MCF 10A (cell line): ENCODE measurements around the gene ASTN1. TPM values are rescaled to one million over a fixed set of nuclear protein-coding genes. Genes with fewer than 3 reads are reported as not detected.

Source experiments
- BruUV-seq: library from RNA; stranded (reverse); fragments of 400-500 nt; replicated peaks from 2 replicates; lab custom pipeline; 2021; lab: Mats Ljungman, UMichigan
- CTCF ChIA-PET: fragments of 300-600 bp; sonication (Branson Sonifier 250); formaldehyde crosslinking; extraction: SDS; loops from one replicate; lab custom pipeline; 2021; ENCODE audit warnings: antibody characterized with exemption, inconsistent platforms; lab: Yijun Ruan, JAX
- POLR2A ChIA-PET: fragments of 300-600, 350-650 bp; sonication (Branson Sonifier 250); formaldehyde crosslinking; extraction: SDS; loops from one replicate; lab custom pipeline; 2020; ENCODE audit warnings: antibody characterized with exemption, inconsistent platforms; lab: Yijun Ruan, JAX
- DNase-seq: peaks from one replicate; pipeline ENCODE4 v3.0.0-alpha.2; 2018; ENCODE audit not compliant: unreplicated experiment
- H3K27ac Mint-ChIP-seq: one replicate; pipeline ENCODE4 v1.8.0; 2022; ENCODE audit warnings: mild to moderate bottlenecking, low read depth, mixed read lengths; ENCODE audit not compliant: unreplicated experiment
- H3K27me3 Mint-ChIP-seq: one replicate; pipeline ENCODE4 v1.8.0; 2022; ENCODE audit warnings: mixed read lengths; ENCODE audit not compliant: insufficient read depth, unreplicated experiment
- H3K36me3 Mint-ChIP-seq: one replicate; pipeline ENCODE4 v1.8.0; 2022; ENCODE audit warnings: mild to moderate bottlenecking, moderate library complexity, mixed read lengths; ENCODE audit not compliant: insufficient read depth, unreplicated experiment
- H3K4me1 Mint-ChIP-seq: one replicate; pipeline ENCODE4 v1.8.0; 2022; ENCODE audit warnings: mixed read lengths; ENCODE audit not compliant: insufficient read depth, unreplicated experiment
- H3K4me3 Mint-ChIP-seq: one replicate; pipeline ENCODE4 v1.8.0; 2022; ENCODE audit warnings: mild to moderate bottlenecking, moderate library complexity, mixed read lengths; ENCODE audit not compliant: unreplicated experiment
- H3K9me3 Mint-ChIP-seq: one replicate; pipeline ENCODE4 v1.8.0; 2022; ENCODE audit warnings: mixed read lengths; ENCODE audit not compliant: unreplicated experiment
- intact Hi-C: fragments of 100-400 bp; cut with micrococcal nuclease; formaldehyde crosslinking; loops from 2 replicates; pipeline ENCODE4 v1.14.1; 2022
- total RNA-seq: library from RNA; stranded (reverse); gene quantifications from 2 replicates; pipeline ENCODE4 v1.2.3, GENCODE V29; 2022
- TF ChIP-seq, protein P1 (sequence below): fragments of 200-600 bp; IDR thresholded peaks from one replicate; pipeline ENCODE4 v1.8.0; 2022; ENCODE audit warnings: antibody characterized with exemption, mild to moderate bottlenecking; ENCODE audit not compliant: unreplicated experiment

Gene ASTN1
- total RNA-seq, 1 experiment from 2014 or later = not detected

DNA sequence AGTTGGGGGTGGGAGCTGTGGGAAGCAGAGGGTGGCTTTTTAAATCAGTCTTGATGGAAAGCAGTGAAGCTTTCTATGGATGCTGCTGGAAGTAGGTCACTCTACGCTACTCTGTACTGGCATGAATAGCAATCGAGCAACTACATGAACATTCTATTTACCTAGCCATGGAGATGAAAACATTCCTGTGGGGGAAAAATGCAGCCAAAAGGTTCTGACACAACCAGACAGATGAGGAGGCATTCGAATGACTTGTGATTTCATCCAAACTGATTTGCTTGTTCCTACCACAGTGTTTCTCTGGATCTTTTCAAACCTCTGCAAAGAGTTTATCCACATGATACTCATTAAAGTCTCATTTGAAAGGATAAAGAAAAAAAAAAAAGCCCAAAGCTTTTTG, 95.0 kb downstream of the ASTN1 start:
- Mint-ChIP-seq H3K9me3 (no peaks in the 10 kb centered on the region), H3K27ac (no peak overlapping the region), H3K4me1 (no peaks in the 10 kb centered on the region), H3K36me3 (no peaks in the 10 kb centered on the region), H3K4me3 (no peak overlapping the region), H3K27me3 (no peaks in the 10 kb centered on the region)
- intact Hi-C loops = loop anchor here (10.0 kb wide), 1 partner anchor 485 kb away; no protein-coding TSS in a partner anchor
- POLR2A ChIA-PET = no interaction called here
- CTCF ChIA-PET = interaction anchor here (0.6 kb wide), 1 partner anchor 62 kb away, joined by 3 read pairs; no protein-coding TSS in a partner anchor
- no TSS peak for BruUV-seq
- TF ChIP-seq, protein P1, sequence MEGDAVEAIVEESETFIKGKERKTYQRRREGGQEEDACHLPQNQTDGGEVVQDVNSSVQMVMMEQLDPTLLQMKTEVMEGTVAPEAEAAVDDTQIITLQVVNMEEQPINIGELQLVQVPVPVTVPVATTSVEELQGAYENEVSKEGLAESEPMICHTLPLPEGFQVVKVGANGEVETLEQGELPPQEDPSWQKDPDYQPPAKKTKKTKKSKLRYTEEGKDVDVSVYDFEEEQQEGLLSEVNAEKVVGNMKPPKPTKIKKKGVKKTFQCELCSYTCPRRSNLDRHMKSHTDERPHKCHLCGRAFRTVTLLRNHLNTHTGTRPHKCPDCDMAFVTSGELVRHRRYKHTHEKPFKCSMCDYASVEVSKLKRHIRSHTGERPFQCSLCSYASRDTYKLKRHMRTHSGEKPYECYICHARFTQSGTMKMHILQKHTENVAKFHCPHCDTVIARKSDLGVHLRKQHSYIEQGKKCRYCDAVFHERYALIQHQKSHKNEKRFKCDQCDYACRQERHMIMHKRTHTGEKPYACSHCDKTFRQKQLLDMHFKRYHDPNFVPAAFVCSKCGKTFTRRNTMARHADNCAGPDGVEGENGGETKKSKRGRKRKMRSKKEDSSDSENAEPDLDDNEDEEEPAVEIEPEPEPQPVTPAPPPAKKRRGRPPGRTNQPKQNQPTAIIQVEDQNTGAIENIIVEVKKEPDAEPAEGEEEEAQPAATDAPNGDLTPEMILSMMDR = no peak
- DNase-seq = no peak

GRCh38 chr1:177067752-177068410, 96.6 kb downstream of the ASTN1 start:
- Mint-ChIP-seq H3K36me3 (no peaks in the 10 kb centered on the region), H3K9me3 (no peaks in the 10 kb centered on the region), H3K4me1 (no peaks in the 10 kb centered on the region), H3K27me3 (no peaks in the 10 kb centered on the region), H3K27ac (no peak overlapping the region), H3K4me3 (no peak overlapping the region)
- TF ChIP-seq, protein P1 = no peak
- no TSS peak for BruUV-seq
- ChIA-PET CTCF (interaction anchor here (0.7 to 1.6 kb wide), 4 partner anchors 13 to 188 kb away, joined by 4 to 6 read pairs (median 4); no protein-coding TSS in a partner anchor), POLR2A (no interaction called here)
- no peak for DNase-seq
- intact Hi-C loops = loop anchor here (10.0 kb wide), 1 partner anchor 483 kb away; no protein-coding TSS in a partner anchor

DNA sequence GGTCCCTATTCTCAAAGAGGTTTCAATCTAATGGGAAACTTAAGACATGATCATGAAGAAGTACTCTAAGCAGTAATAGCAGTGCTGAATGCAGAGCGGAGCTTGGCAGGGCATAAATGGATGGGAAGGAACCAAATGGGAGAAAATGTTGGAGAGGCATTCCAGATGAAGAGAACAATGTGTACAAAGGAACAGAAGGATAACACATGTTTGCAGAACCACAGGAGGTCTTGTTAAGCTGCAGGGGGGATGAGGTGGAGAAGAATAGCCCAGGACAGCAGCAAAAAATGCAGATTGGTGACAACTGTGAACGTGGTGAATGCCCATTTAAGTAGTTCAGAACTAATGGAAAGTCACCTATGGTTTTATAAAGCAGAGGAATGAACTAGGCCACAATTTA, 99.1 kb downstream of the ASTN1 start:
- DNase-seq = no peak
- H3K4me3 Mint-ChIP-seq = no peak overlapping the region
- H3K27me3 Mint-ChIP-seq = no peaks in the 10 kb centered on the region
- CTCF ChIA-PET = no interaction called here
- intact Hi-C loops = loop anchor here (10.0 kb wide), 1 partner anchor 481 kb away; no protein-coding TSS in a partner anchor
- POLR2A ChIA-PET = no interaction called here
- TF ChIP-seq, protein P1 = no peak
- H3K9me3 Mint-ChIP-seq = no peaks in the 10 kb centered on the region
- H3K27ac Mint-ChIP-seq = no peak overlapping the region
- no peaks in the 10 kb centered on the region for H3K36me3 Mint-ChIP-seq
- no peaks in the 10 kb centered on the region for H3K4me1 Mint-ChIP-seq
- BruUV-seq = no TSS peak

- DNase-seq = no peak
- Mint-ChIP-seq H3K27ac (no peak overlapping the region), H3K27me3 (no peaks in the 10 kb centered on the region)
These were observed 100.9 kb downstream of the ASTN1 start for GRCh38 chr1:177063648-177064047.

More at GRCh38 chr1:177063648-177064047, 100.9 kb downstream of the ASTN1 start:
- no peaks in the 10 kb centered on the region for H3K4me1 Mint-ChIP-seq
- ChIA-PET CTCF (interaction anchor here (0.6 kb wide), 1 partner anchor 118 kb away, joined by 4 read pairs; no protein-coding TSS in a partner anchor), POLR2A (no interaction called here)
- intact Hi-C loops = loop anchor here (10.0 kb wide), 1 partner anchor 479 kb away; no protein-coding TSS in a partner anchor
- no peaks in the 10 kb centered on the region for H3K36me3 Mint-ChIP-seq
- TF ChIP-seq, protein P1 = no peak
- BruUV-seq = no TSS peak
- no peak overlapping the region for H3K4me3 Mint-ChIP-seq
- H3K9me3 Mint-ChIP-seq = no peaks in the 10 kb centered on the region
